ENCODE data around the gene PLA2G15. TPM values are rescaled to one million over a fixed set of nuclear protein-coding genes. Genes with fewer than 3 reads are reported as not detected.

PLA2G15 gene
- total RNA-seq, 1 experiment from 2014 or later, result 10.3 TPM

DNA sequence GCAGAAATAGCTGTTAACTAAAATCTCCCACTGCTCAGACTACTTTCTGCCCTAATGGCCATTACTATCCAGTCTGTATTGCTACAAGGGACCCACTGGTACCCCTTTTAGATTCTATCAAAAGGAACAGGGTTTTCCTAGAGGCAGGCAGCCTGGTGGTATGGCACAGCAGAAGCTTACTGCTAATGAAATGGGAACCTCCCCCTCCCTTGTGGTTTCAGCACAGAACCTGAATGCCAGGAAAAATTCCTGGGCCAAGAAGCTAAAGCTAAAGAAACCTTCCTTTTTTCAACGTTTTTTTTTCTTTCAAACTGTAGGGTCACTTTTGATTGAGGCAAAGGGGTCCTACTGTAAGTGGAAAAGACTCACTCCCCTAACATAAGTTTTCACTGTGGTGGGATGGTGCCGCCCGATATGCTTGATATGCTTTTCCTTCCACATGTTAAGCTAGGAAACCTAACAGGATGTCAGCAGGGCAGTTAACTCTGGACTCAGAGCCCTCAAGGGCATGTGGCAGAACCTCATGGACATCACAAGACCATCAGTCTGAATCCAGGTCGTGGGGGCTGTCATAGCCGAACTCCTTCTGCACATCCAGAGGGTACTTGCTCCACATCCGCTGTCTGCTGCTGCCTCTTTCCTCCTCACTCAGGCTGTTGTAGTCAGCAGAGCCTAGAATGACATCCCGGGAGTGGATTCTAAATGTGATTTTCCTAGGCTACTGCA lies 55.7 kb downstream of the PLA2G15 start:
- no peak for DNase-seq
- Histone ChIP-seq H3K4me3 (ENCODE audit: insufficient read depth, low read depth, low read length) (no peak overlapping the region), H3K36me3 (replicated peaks; ENCODE audit: control insufficient read depth, insufficient read depth, low read length) (peaks cover 37% of the 10 kb centered on the region), H3K27me3 (ENCODE audit: control insufficient read depth, insufficient read depth, low read length) (no peaks in the 10 kb centered on the region)

DNA sequence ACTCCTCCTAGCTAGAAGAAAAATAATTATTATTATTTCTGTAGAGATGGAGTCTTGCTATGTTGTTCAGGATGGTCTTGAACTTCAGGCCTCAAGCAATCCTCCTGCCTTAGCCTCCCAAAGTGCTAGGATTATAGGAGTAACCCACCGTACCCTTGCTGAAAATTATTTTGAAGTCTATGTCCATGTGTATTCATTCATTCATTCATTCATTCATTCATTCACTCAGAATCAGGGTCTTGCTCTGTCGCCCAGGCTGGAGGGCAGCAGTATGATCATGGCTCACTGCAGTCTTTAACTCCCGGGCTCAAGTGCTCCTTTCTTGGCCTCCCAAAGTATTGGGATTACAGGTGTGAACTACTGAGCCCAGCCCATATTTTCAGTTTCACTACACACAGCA lies 61.5 kb downstream of the PLA2G15 start:
- H3K4me3 ChIP-seq (ENCODE audit: insufficient read depth, low read depth, low read length), result no peak overlapping the region
- H3K27me3 ChIP-seq (ENCODE audit: control insufficient read depth, insufficient read depth, low read length), result no peaks in the 10 kb centered on the region
- H3K36me3 ChIP-seq (replicated peaks; ENCODE audit: control insufficient read depth, insufficient read depth, low read length), result peaks cover 12% of the 10 kb centered on the region
- no peak for DNase-seq

DNA sequence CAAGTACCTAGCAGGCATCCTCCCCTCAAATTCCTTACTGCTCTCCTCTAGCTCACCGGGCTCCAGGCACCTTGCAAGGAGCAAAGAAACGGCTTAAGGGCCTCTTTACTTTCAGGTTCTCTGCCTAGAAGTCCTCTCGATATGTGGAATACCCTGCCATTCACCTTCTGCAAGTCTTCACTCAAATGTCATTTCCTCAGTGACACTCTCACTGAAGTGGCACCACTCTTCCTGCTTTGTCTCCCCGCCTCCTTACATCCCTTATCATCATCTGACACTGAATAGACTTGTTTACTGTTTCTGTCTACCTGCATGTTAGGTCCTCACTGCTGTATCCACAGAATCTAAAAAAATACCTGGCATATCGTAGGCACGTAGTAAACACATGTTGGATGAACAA lies 64.6 kb downstream of the PLA2G15 start:
- H3K4me3 ChIP-seq (ENCODE audit: insufficient read depth, low read depth, low read length), result peak overlapping the region; percentile 97
- peaks cover 7% of the 10 kb centered on the region for H3K36me3 ChIP-seq (replicated peaks; ENCODE audit: control insufficient read depth, insufficient read depth, low read length)
- H3K27me3 ChIP-seq (ENCODE audit: control insufficient read depth, insufficient read depth, low read length), result no peaks in the 10 kb centered on the region
- DNase-seq, result no peak

DNA sequence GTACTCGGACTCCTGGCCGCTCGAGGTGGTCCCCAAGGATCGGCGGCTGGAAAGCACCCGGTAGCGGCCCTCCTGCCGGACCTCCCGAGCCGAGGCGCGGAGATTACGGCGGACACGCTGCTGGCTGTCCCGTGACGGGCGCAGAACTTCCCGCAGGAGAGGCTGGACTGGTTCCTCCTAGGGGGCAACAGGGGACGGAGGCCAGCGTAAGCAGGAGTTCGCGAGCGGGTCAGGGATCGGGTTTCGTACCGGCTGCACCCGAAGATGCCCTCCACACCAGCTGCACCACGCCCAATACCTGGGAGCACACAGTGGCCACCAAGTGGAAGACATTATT lies 65.2 kb downstream of the PLA2G15 start:
- Histone ChIP-seq H3K27me3 (ENCODE audit: control insufficient read depth, insufficient read depth, low read length) (no peaks in the 10 kb centered on the region), H3K4me3 (ENCODE audit: insufficient read depth, low read depth, low read length) (peak overlapping the region; percentile 97), H3K36me3 (replicated peaks; ENCODE audit: control insufficient read depth, insufficient read depth, low read length) (peaks cover 3% of the 10 kb centered on the region)
- peak; percentile 91 for DNase-seq

Other genes with a start within 250 kb of the PLA2G15 start
- gene DPEP2, start 245.9 kb upstream of the PLA2G15 start, total RNA-seq (2014; rRNA removed; shearing (Covaris generic)), result 0.33 TPM in 1 of 2 replicates, not detected in the other
- not detected in 2 replicates for gene DPEP2NB, start 229.5 kb upstream of the PLA2G15 start, total RNA-seq (2014; rRNA removed; shearing (Covaris generic))
- 19.4 and 26.4 TPM in 2 replicates for gene DDX28, start 222.1 kb upstream of the PLA2G15 start, total RNA-seq (2014; rRNA removed; shearing (Covaris generic))
- 46.9 and 54.9 TPM in 2 replicates for gene DUS2, start 222.1 kb upstream of the PLA2G15 start, total RNA-seq (2014; rRNA removed; shearing (Covaris generic))
- gene NFATC3, start 160.0 kb upstream of the PLA2G15 start, total RNA-seq (2014; rRNA removed; shearing (Covaris generic)), result 22.9 and 27.7 TPM in 2 replicates
- gene ESRP2, start 9.2 kb upstream of the PLA2G15 start, total RNA-seq (2014; rRNA removed; shearing (Covaris generic)), result 15.5 and 18.0 TPM in 2 replicates
- 16.8 and 19.8 TPM in 2 replicates for gene SLC7A6, start 19.2 kb downstream of the PLA2G15 start, total RNA-seq (2014; rRNA removed; shearing (Covaris generic))
- 15.8 and 20.7 TPM in 2 replicates for gene SLC7A6OS, start 65.6 kb downstream of the PLA2G15 start, total RNA-seq (2014; rRNA removed; shearing (Covaris generic))
- 34.6 and 56.5 TPM in 2 replicates for gene PRMT7, start 65.6 kb downstream of the PLA2G15 start, total RNA-seq (2014; rRNA removed; shearing (Covaris generic))
- gene SMPD3, start 203.1 kb downstream of the PLA2G15 start, total RNA-seq (2014; rRNA removed; shearing (Covaris generic)), result 0.42 and 1.8 TPM in 2 replicates